Neuronal stem cell (in vitro differentiated cells): ENCODE data around the gene SPRN. TPM values are rescaled to one million over a fixed set of nuclear protein-coding genes. Genes with fewer than 3 reads are reported as not detected.
"Not testable (repeated sequence)": the region's sequence is repeated elsewhere in the genome, so short reads cannot be mapped to it uniquely, and the experiment has no call there.

Experiments used
- DNase-seq: peaks from one replicate; pipeline ENCODE4 v3.0.0-alpha.2; 2013; ENCODE audit warnings: low spot score
- H2AFZ ChIP-seq: one replicate; pipeline ENCODE4 v1.6.1; 2013; ENCODE audit warnings: mild to moderate bottlenecking, low read length, inconsistent platforms
- H2AK5ac ChIP-seq: 2 replicates; pipeline ENCODE4 v1.6.1; 2013; ENCODE audit warnings: low read depth, mild to moderate bottlenecking, inconsistent platforms, low read length, moderate library complexity, mixed read lengths
- H2BK120ac ChIP-seq: 2 replicates; pipeline ENCODE4 v1.6.1; 2013; ENCODE audit warnings: low read depth, mild to moderate bottlenecking, inconsistent platforms, low read length, moderate library complexity, mixed read lengths
- H2BK12ac ChIP-seq: one replicate; pipeline ENCODE4 v1.6.1; 2013; ENCODE audit warnings: low read length, inconsistent platforms
- H2BK15ac ChIP-seq: 2 replicates; pipeline ENCODE4 v1.6.1; 2013; ENCODE audit warnings: mild to moderate bottlenecking, low read length, inconsistent platforms, mixed read lengths
- H2BK5ac ChIP-seq: one replicate; pipeline ENCODE4 v1.6.1; 2013; ENCODE audit warnings: inconsistent platforms, mild to moderate bottlenecking, low read length, moderate library complexity
- H3K14ac ChIP-seq: one replicate; pipeline ENCODE4 v1.6.1; 2013; ENCODE audit warnings: low read length, inconsistent platforms
- H3K18ac ChIP-seq: 2 replicates; pipeline ENCODE4 v1.6.1; 2013; ENCODE audit warnings: low read length, inconsistent platforms
- H3K23ac ChIP-seq: 2 replicates; pipeline ENCODE4 v1.6.1; 2013; ENCODE audit warnings: low read depth, mild to moderate bottlenecking, mixed read lengths, low read length, inconsistent platforms; ENCODE audit not compliant: poor library complexity
- H3K27ac ChIP-seq: replicated peaks from 3 replicates; pipeline ENCODE4 v1.5.1; 2013; ENCODE audit warnings: low read length, inconsistent platforms
- H3K27me3 ChIP-seq, 3 experiments: 2 replicates each; pipeline ENCODE4 v1.6.1; 2013; ENCODE audit warnings: low read length in 3 of 3, mild to moderate bottlenecking in 2 of 3, inconsistent platforms in 1 of 3, low read depth in 1 of 3, mixed read lengths in 1 of 3, moderate library complexity in 1 of 3; ENCODE audit not compliant: control insufficient read depth in 3 of 3, insufficient read depth in 3 of 3
- H3K36me3 ChIP-seq, 2 donors: replicated peaks in 1 of 2; 2 replicates each; pipeline ENCODE4 v1.6.1; 2013; ENCODE audit warnings: low read length in 2 of 2; ENCODE audit not compliant: control insufficient read depth in 2 of 2, insufficient read depth in 2 of 2
- H3K4ac ChIP-seq: 2 replicates; pipeline ENCODE4 v1.6.1; 2013; ENCODE audit warnings: inconsistent platforms, mild to moderate bottlenecking, low read length, moderate library complexity
- H3K4me1 ChIP-seq, 2 donors: 1 replicate in 1 of 2; 2 replicates in 1 of 2; pipeline ENCODE4 v1.6.1; 2013; ENCODE audit warnings: low read length in 2 of 2, low read depth in 1 of 2; ENCODE audit not compliant: control insufficient read depth in 2 of 2, insufficient read depth in 1 of 2
- H3K4me2 ChIP-seq: one replicate; pipeline ENCODE4 v1.6.1; 2013; ENCODE audit warnings: mild to moderate bottlenecking, low read length, inconsistent platforms; ENCODE audit not compliant: insufficient read depth, poor library complexity, severe bottlenecking
- H3K4me3 ChIP-seq, 2 donors: 2 replicates each; pipeline ENCODE4 v1.5.1; 2013; ENCODE audit warnings: low read length in 2 of 2, mild to moderate bottlenecking in 2 of 2, inconsistent platforms in 1 of 2, moderate library complexity in 1 of 2
- H3K79me1 ChIP-seq: one replicate; pipeline ENCODE4 v1.6.1; 2013; ENCODE audit warnings: low read depth, mild to moderate bottlenecking, inconsistent platforms, low read length, moderate library complexity
- H3K9ac ChIP-seq: one replicate; pipeline ENCODE4 v1.6.1; 2013; ENCODE audit warnings: mild to moderate bottlenecking, low read depth, low read length, inconsistent platforms; ENCODE audit not compliant: poor library complexity
- H3K9me3 ChIP-seq, 2 donors: replicated peaks in 1 of 2; 2 replicates each; pipeline versions ENCODE3 to v1.6.1; 2013; ENCODE audit warnings: low read length in 2 of 2, mild to moderate bottlenecking in 2 of 2, inconsistent platforms in 1 of 2, low read depth in 1 of 2, mixed read lengths in 1 of 2, moderate library complexity in 1 of 2; ENCODE audit not compliant: control insufficient read depth in 2 of 2, insufficient read depth in 1 of 2
- H4K8ac ChIP-seq: one replicate; pipeline ENCODE4 v1.6.1; 2013; ENCODE audit warnings: low read depth, mild to moderate bottlenecking, inconsistent platforms, low read length, moderate library complexity
- H4K91ac ChIP-seq: one replicate; pipeline ENCODE4 v1.6.1; 2013; ENCODE audit warnings: low read length, low read depth, mild to moderate bottlenecking, inconsistent platforms; ENCODE audit not compliant: poor library complexity
- WGBS, 2 donors: extraction: QIAGEN DNeasy Blood & Tissue Kit; methylation state at CpG; one replicate each; pipeline ENCODE4 v1.1.7; 2013; ENCODE audit warnings: missing lambda C conversion rate in 2 of 2, mixed read lengths in 1 of 2; ENCODE audit not compliant: insufficient read length in 2 of 2, insufficient replicate concordance in 1 of 2; ENCODE audit errors: extremely low coverage in 2 of 2; 5-methylcytosine and 5-hydroxymethylcytosine counted together
- polyA plus RNA-seq, 2 experiments: library from polyadenylated mRNA; stranded (reverse); fragments of 200-250 nt; gene quantifications; one replicate each; pipeline ENCODE4 v1.2.3, GENCODE V29; 2013

Gene SPRN, protein sequence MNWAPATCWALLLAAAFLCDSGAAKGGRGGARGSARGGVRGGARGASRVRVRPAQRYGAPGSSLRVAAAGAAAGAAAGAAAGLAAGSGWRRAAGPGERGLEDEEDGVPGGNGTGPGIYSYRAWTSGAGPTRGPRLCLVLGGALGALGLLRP
- polyA plus RNA-seq (2013, experiment 1 of 2) = 0.52 TPM
- polyA plus RNA-seq (2013, experiment 2 of 2) = 0.53 TPM

- not testable (repeated sequence) for H2BK5ac ChIP-seq, DNase-seq, H3K18ac ChIP-seq, H3K9ac ChIP-seq, H3K4me1 ChIP-seq, H3K23ac ChIP-seq, H2BK15ac ChIP-seq, H2AK5ac ChIP-seq, H2BK12ac ChIP-seq, H3K27ac ChIP-seq, H3K14ac ChIP-seq, H2BK120ac ChIP-seq, H3K9me3 ChIP-seq, H3K27me3 ChIP-seq, H2AFZ ChIP-seq, H3K4ac ChIP-seq, H4K91ac ChIP-seq, H3K79me1 ChIP-seq
- Histone ChIP-seq H4K8ac (peak within 1 kb of the TSS; percentile 43), H3K36me3 (peaks cover 6 to 19% of the 10 kb centered on the region in 2 donors), H3K4me3 (peak within 1 kb of the TSS in 1 of 2 donors; percentile 50), H3K4me2 (peak within 1 kb of the TSS; percentile 49)
- WGBS, 2 donors = no CpG with 5 or more reads among the region's 37 CpGs
Measured at GRCh38 chr10:133424601-133425000, at the start of gene SPRN. Gene SPRN (minus strand): TSS chr10:133424625. CDS start chr10:133423681, 944 bp downstream.

DNA sequence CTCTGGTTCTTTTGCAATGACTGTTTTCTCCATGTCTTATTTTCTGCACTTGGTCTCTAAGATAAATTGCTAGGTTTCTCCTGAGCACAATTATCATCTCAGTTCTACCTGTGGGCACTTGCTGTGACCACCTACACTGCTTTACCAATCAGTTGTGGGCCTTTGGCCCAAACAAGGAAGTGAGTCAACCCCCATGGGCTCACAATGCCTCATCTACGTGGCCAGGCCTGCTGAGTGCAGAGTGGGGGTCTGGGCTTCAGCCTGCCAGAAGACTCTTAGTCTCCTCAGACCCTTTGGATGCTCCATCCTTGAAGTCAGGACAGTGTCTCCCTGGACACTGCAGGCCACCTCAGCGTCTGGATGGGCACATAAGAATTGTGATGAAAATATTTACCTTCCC lies 49.6 kb upstream of the SPRN start:
- H3K4me2 ChIP-seq = no peak overlapping the region
- no peaks in the 10 kb centered on the region for H3K36me3 ChIP-seq
- H4K8ac ChIP-seq = no peak overlapping the region
- no peak overlapping the region for H3K27ac ChIP-seq
- no peaks in the 10 kb centered on the region for H3K4me1 ChIP-seq
- H2BK12ac ChIP-seq = no peak overlapping the region
- peaks cover 0 to 32% (median 0%) of the 10 kb centered on the region in 3 experiments for H3K27me3 ChIP-seq
- H3K79me1 ChIP-seq = no peaks in the 10 kb centered on the region
- H2BK5ac ChIP-seq = no peak overlapping the region
- no peak overlapping the region for H3K23ac ChIP-seq
- no peak overlapping the region for H4K91ac ChIP-seq
- H3K9ac ChIP-seq = no peak overlapping the region
- DNase-seq = no peak
- no peak overlapping the region for H2BK15ac ChIP-seq
- no peak overlapping the region for H3K4ac ChIP-seq
- H2BK120ac ChIP-seq = no peak overlapping the region
- H3K9me3 ChIP-seq = peaks cover 0 to 36% of the 10 kb centered on the region in 2 donors
- no peak overlapping the region for H3K14ac ChIP-seq
- no peak overlapping the region for H2AFZ ChIP-seq
- no CpG with 5 or more reads among the region's 2 CpGs for WGBS, 2 donors
- no peak overlapping the region for H2AK5ac ChIP-seq
- no peak overlapping the region for H3K4me3 ChIP-seq
- no peak overlapping the region for H3K18ac ChIP-seq

DNA sequence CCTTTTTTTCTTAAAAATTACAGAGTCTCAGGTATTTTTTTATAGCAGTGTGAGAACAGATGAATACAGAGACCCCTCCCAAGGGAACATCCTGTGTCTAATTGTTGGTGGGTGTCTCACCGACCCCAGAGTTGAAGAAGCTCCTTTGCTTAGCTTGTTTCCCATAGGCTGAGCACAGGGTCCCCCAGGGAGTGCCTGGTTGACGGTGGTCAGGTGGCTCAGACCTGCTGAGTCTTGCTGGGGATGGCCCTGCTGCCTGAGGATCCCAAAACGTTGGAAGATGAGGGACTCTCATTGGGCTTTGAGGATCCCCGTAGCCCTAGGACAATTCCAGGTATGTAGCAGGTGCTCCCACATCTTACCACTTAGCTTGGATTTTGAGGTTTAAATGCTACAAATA lies 48.8 kb upstream of the SPRN start:
- no peaks in the 10 kb centered on the region for H3K4me1 ChIP-seq
- no CpG with 5 or more reads among the region's 4 CpGs for WGBS, 2 donors
- no peak overlapping the region for H4K91ac ChIP-seq
- no peaks in the 10 kb centered on the region for H3K79me1 ChIP-seq
- H3K9me3 ChIP-seq = peaks cover 0 to 36% of the 10 kb centered on the region in 2 donors
- H3K9ac ChIP-seq = no peak overlapping the region
- no peak overlapping the region for H3K23ac ChIP-seq
- H2AK5ac ChIP-seq = no peak overlapping the region
- H3K27me3 ChIP-seq = peaks cover 0 to 32% (median 0%) of the 10 kb centered on the region in 3 experiments
- H3K4me2 ChIP-seq = no peak overlapping the region
- no peaks in the 10 kb centered on the region for H3K36me3 ChIP-seq
- no peak overlapping the region for H4K8ac ChIP-seq
- no peak overlapping the region for H3K4me3 ChIP-seq
- H3K4ac ChIP-seq = no peak overlapping the region
- H3K18ac ChIP-seq = no peak overlapping the region
- no peak for DNase-seq
- H2BK12ac ChIP-seq = no peak overlapping the region
- H2BK5ac ChIP-seq = no peak overlapping the region
- no peak overlapping the region for H2AFZ ChIP-seq
- H2BK120ac ChIP-seq = no peak overlapping the region
- no peak overlapping the region for H3K14ac ChIP-seq
- no peak overlapping the region for H2BK15ac ChIP-seq
- no peak overlapping the region for H3K27ac ChIP-seq

DNA sequence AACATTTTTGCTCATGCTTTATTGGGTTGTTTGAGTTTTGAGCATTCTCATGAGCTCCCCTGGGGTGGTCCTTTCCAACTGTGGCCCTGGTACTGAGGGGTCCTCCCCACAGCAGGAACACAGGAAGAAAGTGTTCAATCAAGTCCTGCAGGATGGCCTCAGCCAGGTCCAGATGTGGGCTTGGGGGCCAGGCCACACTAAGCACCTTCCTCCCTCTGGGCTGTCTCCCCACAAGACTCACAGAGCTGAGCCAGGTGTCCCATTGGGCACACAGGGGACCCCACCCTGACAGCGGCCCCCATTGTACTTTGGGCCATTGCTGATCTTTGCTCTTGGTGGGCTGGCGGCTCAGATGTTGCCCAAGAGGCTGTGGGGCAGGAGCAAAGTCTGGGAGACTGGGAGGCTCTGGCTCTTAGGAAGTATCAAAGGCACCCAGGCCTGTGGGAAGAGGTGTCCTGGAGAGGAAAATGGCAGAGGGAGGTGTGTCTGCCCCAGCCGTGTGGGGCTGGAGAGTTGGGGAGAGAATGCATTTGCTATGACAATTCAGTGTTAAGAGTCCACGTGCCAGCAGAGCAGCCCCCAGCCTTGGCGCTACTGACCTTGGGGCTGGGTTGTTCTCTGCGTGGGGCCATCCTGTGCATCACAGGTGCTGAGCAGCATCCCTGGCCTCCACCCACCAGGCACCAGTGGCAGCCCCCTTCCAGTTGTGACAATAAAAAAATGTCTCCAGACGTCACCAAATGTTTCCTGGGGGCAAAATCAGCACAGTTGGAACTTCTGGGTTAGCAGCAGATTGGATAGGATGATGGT lies 47.1 kb upstream of the SPRN start:
- H4K8ac ChIP-seq = no peak overlapping the region
- peak overlapping the region; percentile 82 for H3K14ac ChIP-seq
- H3K18ac ChIP-seq = no peak overlapping the region
- H2AK5ac ChIP-seq = no peak overlapping the region
- H3K4ac ChIP-seq = no peak overlapping the region
- H3K9ac ChIP-seq = no peak overlapping the region
- no peak for DNase-seq
- H3K23ac ChIP-seq = no peak overlapping the region
- H4K91ac ChIP-seq = no peak overlapping the region
- WGBS, 2 donors = no CpG with 5 or more reads among the region's 7 CpGs
- no peak overlapping the region for H2BK5ac ChIP-seq
- H2BK15ac ChIP-seq = no peak overlapping the region
- no peaks in the 10 kb centered on the region for H3K4me1 ChIP-seq
- no peak overlapping the region for H2BK12ac ChIP-seq
- peaks cover 0 to 50% of the 10 kb centered on the region in 2 donors for H3K9me3 ChIP-seq
- no peak overlapping the region for H2BK120ac ChIP-seq
- H3K79me1 ChIP-seq = no peaks in the 10 kb centered on the region
- H2AFZ ChIP-seq = no peak overlapping the region
- no peak overlapping the region for H3K4me2 ChIP-seq
- H3K4me3 ChIP-seq = no peak overlapping the region
- H3K36me3 ChIP-seq = no peaks in the 10 kb centered on the region
- peaks cover 0 to 30% (median 0%) of the 10 kb centered on the region in 3 experiments for H3K27me3 ChIP-seq
- H3K27ac ChIP-seq = no peak overlapping the region
